IMR-90 (cell line): ENCODE data around the gene COPS7B. TPM values are rescaled to one million over a fixed set of nuclear protein-coding genes. Genes with fewer than 3 reads are reported as not detected.
A peak's percentile ranks its signal among the peaks of the same experiment; 100 is the strongest.

Source experiments
- ATAC-seq: fragments of 200-7000 bp; cut with Tn5 transposase; 2 replicates; pipeline ENCODE4 v1.9.1; 2020; ENCODE audit warnings: low read depth, mild to moderate bottlenecking, moderate library complexity
- BruUV-seq: library from RNA; stranded (reverse); fragments of 400-500 nt; replicated peaks from 2 replicates; lab custom pipeline; 2021; lab: Mats Ljungman, UMichigan
- CTCF ChIA-PET: fragments of 300-600 bp; formaldehyde crosslinking; extraction: SDS; loops from one replicate; lab custom pipeline; 2021; ENCODE audit warnings: antibody characterized with exemption; lab: Yijun Ruan, JAX
- POLR2A ChIA-PET: fragments of 300-600 bp; sonication (Branson Sonifier 250); formaldehyde crosslinking; loops from one replicate; lab custom pipeline; 2022; ENCODE audit warnings: antibody characterized with exemption; ENCODE audit not compliant: unreplicated experiment; lab: Charles Lee
- DNase-seq: peaks from one replicate; pipeline ENCODE4 v3.0.0; 2013
- H2AFZ ChIP-seq: replicated peaks from 2 replicates; pipeline ENCODE3; 2013; ENCODE audit warnings: low read length, mild to moderate bottlenecking; ENCODE audit not compliant: poor library complexity
- H2AK5ac ChIP-seq: 2 replicates; pipeline ENCODE4 v1.6.1; 2013; ENCODE audit warnings: low read depth, low read length, inconsistent platforms
- H2AK9ac ChIP-seq: replicated peaks from 2 replicates; pipeline ENCODE3; 2013; ENCODE audit warnings: mild to moderate bottlenecking, low read depth, low read length, moderate library complexity; ENCODE audit not compliant: poor library complexity
- H2BK120ac ChIP-seq: 2 replicates; pipeline ENCODE4 v1.6.1; 2013; ENCODE audit warnings: low read depth, low read length, inconsistent platforms
- H2BK15ac ChIP-seq: 3 replicates; pipeline ENCODE4 v1.6.1; 2013; ENCODE audit warnings: low read depth, low read length, inconsistent platforms
- H2BK20ac ChIP-seq: 2 replicates; pipeline ENCODE4 v1.6.1; 2013; ENCODE audit warnings: low read depth, mild to moderate bottlenecking, inconsistent platforms, low read length, moderate library complexity
- H2BK5ac ChIP-seq: 2 replicates; pipeline ENCODE4 v1.6.1; 2013; ENCODE audit warnings: mild to moderate bottlenecking, low read depth, low read length, inconsistent platforms; ENCODE audit not compliant: poor library complexity, severe bottlenecking
- H3K14ac ChIP-seq: replicated peaks from 2 replicates; pipeline ENCODE4 v1.6.1; 2013; ENCODE audit warnings: low read depth, low read length, inconsistent platforms
- H3K18ac ChIP-seq: 2 replicates; pipeline ENCODE4 v1.6.1; 2013; ENCODE audit warnings: low read depth, low read length, control low read depth
- H3K23ac ChIP-seq: 2 replicates; pipeline ENCODE4 v1.6.1; 2013; ENCODE audit warnings: low read depth, low read length, inconsistent platforms
- H3K27ac ChIP-seq: 2 replicates; pipeline ENCODE4 v1.5.1; 2013; ENCODE audit warnings: mild to moderate bottlenecking, control low read depth, low read length; ENCODE audit not compliant: insufficient read depth
- H3K27me3 ChIP-seq: 2 replicates; pipeline ENCODE4 v1.6.1; 2013; ENCODE audit warnings: low read length; ENCODE audit not compliant: control insufficient read depth, insufficient read depth
- H3K36me3 ChIP-seq: 2 replicates; pipeline ENCODE4 v1.6.1; 2013; ENCODE audit warnings: low read length, mixed read lengths; ENCODE audit not compliant: control insufficient read depth, insufficient read depth
- H3K4ac ChIP-seq: 2 replicates; pipeline ENCODE4 v1.6.1; 2013; ENCODE audit warnings: low read depth, low read length, inconsistent platforms
- H3K4me1 ChIP-seq: 2 replicates; pipeline ENCODE4 v1.6.1; 2013; ENCODE audit warnings: low read length, mixed read lengths; ENCODE audit not compliant: control insufficient read depth, insufficient read depth
- H3K4me2 ChIP-seq: 2 replicates; pipeline ENCODE4 v1.6.1; 2013; ENCODE audit warnings: low read depth, mild to moderate bottlenecking, control low read depth, low read length, moderate library complexity
- H3K4me3 ChIP-seq: 2 replicates; pipeline ENCODE4 v1.5.1; 2013; ENCODE audit warnings: low read depth, mild to moderate bottlenecking, control low read depth, low read length, moderate library complexity; ENCODE audit not compliant: insufficient read depth
- H3K56ac ChIP-seq: 2 replicates; pipeline ENCODE4 v1.6.1; 2013; ENCODE audit warnings: low read length, inconsistent platforms; ENCODE audit not compliant: insufficient read depth; ENCODE audit errors: extremely low read depth
- H3K79me1 ChIP-seq, 2 experiments: 2 replicates each; pipeline ENCODE4 v1.6.1; 2013; ENCODE audit warnings: low read length in 2 of 2, inconsistent platforms in 1 of 2, low read depth in 1 of 2
- H3K9ac ChIP-seq: 2 replicates; pipeline ENCODE4 v1.6.1; 2013; ENCODE audit warnings: low read depth, low read length, control low read depth
- H3K9me1 ChIP-seq: 2 replicates; pipeline ENCODE4 v1.6.1; 2013; ENCODE audit warnings: low read length, inconsistent platforms; ENCODE audit not compliant: insufficient read depth
- H3K9me3 ChIP-seq: 2 replicates; pipeline ENCODE4 v1.6.1; 2013; ENCODE audit warnings: low read length; ENCODE audit not compliant: control insufficient read depth, insufficient read depth
- H4K20me1 ChIP-seq: 2 replicates; pipeline ENCODE4 v1.6.1; 2013; ENCODE audit warnings: low read length, inconsistent platforms; ENCODE audit not compliant: insufficient read depth
- H4K5ac ChIP-seq: 2 replicates; pipeline ENCODE4 v1.6.1; 2013; ENCODE audit warnings: mild to moderate bottlenecking, low read depth, low read length, control low read depth
- H4K8ac ChIP-seq, 2 experiments: 2 replicates each; pipeline ENCODE4 v1.6.1; 2013; ENCODE audit warnings: low read depth in 2 of 2, low read length in 2 of 2, control low read depth in 1 of 2, inconsistent platforms in 1 of 2
- H4K91ac ChIP-seq: 2 replicates; pipeline ENCODE4 v1.6.1; 2013; ENCODE audit warnings: low read depth, low read length, inconsistent platforms; ENCODE audit not compliant: insufficient read depth
- CHD1 ChIP-seq: IDR thresholded peaks from 2 replicates; pipeline ENCODE4 v1.6.1; 2012; ENCODE audit warnings: low read depth, low read length, improper control_type of control experiment
- MAFK ChIP-seq: IDR thresholded peaks from 2 replicates; pipeline ENCODE4 v1.6.1; 2012; ENCODE audit warnings: low read depth, low read length, improper control_type of control experiment
- NFE2L2 ChIP-seq: fragments of 150-350 bp; IDR thresholded peaks from 2 replicates; pipeline ENCODE4 v1.6.1; 2016; ENCODE audit warnings: low read depth, mild to moderate bottlenecking, low read length
- RAD21 ChIP-seq: IDR thresholded peaks from 2 replicates; pipeline ENCODE4 v1.6.1; 2012; ENCODE audit warnings: low read length, improper control_type of control experiment
- WGBS, 2 experiments: methylation state at CpG; one replicate each; pipeline versions ENCODE4 v1.1.5 to v1.1.7; 2013; ENCODE audit warnings: missing lambda C conversion rate in 2 of 2; ENCODE audit not compliant: insufficient read length in 1 of 2; ENCODE audit errors: extremely low coverage in 2 of 2; 5-methylcytosine and 5-hydroxymethylcytosine counted together
- dilution Hi-C: fragments of 300-500 bp; cut with HindIII; formaldehyde crosslinking; loops from one replicate; pipeline ENCODE4 v1.14.3; 2018; ENCODE audit warnings: low sequenced_read_pairs; ENCODE audit not compliant: unreplicated experiment
- in situ Hi-C: fragments of 300-500 bp; cut with MboI; formaldehyde crosslinking; loops from 3 replicates; pipeline ENCODE4 v1.14.3; 2019; ENCODE audit warnings: low sequenced_read_pairs, inconsistent platforms, mixed read lengths
- intact Hi-C: fragments of 100-400 bp; cut with micrococcal nuclease; formaldehyde crosslinking; loops from 2 replicates; pipeline ENCODE4 v1.10.0; 2022
- polyA plus RNA-seq, 3 experiments: library from polyadenylated mRNA; depleted of rRNA; stranded (reverse); fragments of >200 nt; gene quantifications; 2 replicates each; pipeline ENCODE4 v1.2.3, GENCODE V29; 2012; ENCODE audit warnings: low replicate concordance in 1 of 3
- total RNA-seq: library from RNA; depleted of rRNA; stranded (reverse); fragments of >200 nt; gene quantifications from 2 replicates; pipeline ENCODE4 v1.2.3, GENCODE V29; 2012

The COPS7B gene
- total and polyA plus RNA-seq, 2 of the 4 experiments (the other 2 are of a cell fraction) = 23.1 to 54.1 TPM

GRCh38 chr2:231751042-231751815 is 35.0 kb upstream of the COPS7B start:
- H3K9me3 ChIP-seq = no peaks in the 10 kb centered on the region
- no peaks in the 10 kb centered on the region for H3K36me3 ChIP-seq
- intact Hi-C loops = no loop called here
- H3K9ac ChIP-seq = no peak overlapping the region
- no peaks in the 10 kb centered on the region for H3K4me1 ChIP-seq
- in situ Hi-C loops = no loop called here
- no peak overlapping the region for H2AFZ ChIP-seq
- ChIA-PET POLR2A (no interaction called here), CTCF (no interaction called here)
- H3K79me1 ChIP-seq = peaks cover 0 to 3% of the 10 kb centered on the region in 2 experiments; a peak in 1 of 4 replicates
- no peak overlapping the region for H2AK5ac ChIP-seq
- H4K91ac ChIP-seq = no peak overlapping the region
- H3K9me1 ChIP-seq = no peaks in the 10 kb centered on the region
- H3K4me2 ChIP-seq = no peak overlapping the region
- no peak for DNase-seq
- no peak overlapping the region for H2BK5ac ChIP-seq
- no peak overlapping the region for H3K14ac ChIP-seq
- no peak overlapping the region for H2BK20ac ChIP-seq
- H4K8ac ChIP-seq = no peak overlapping the region
- H4K20me1 ChIP-seq = no peaks in the 10 kb centered on the region
- H3K4ac ChIP-seq = no peak overlapping the region
- ATAC-seq = no peak
- H3K23ac ChIP-seq = no peak overlapping the region
- no peak overlapping the region for H3K56ac ChIP-seq
- no peak overlapping the region for H3K18ac ChIP-seq
- no peaks in the 10 kb centered on the region for H3K27me3 ChIP-seq
- no peak overlapping the region for H3K4me3 ChIP-seq
- no peak overlapping the region for H3K27ac ChIP-seq
- no TSS peak for BruUV-seq
- TF ChIP-seq RAD21 = no peak
- TF ChIP-seq NFE2L2 = no peak
- TF ChIP-seq MAFK = peak; percentile 64
- no peak for TF ChIP-seq CHD1
- H2BK15ac ChIP-seq = no peak overlapping the region
- H2BK120ac ChIP-seq = no peak overlapping the region
- H4K5ac ChIP-seq = no peak overlapping the region
- dilution Hi-C loops = no loop called here
- no peak overlapping the region for H2AK9ac ChIP-seq
- no CpG with 5 or more reads among the region's 4 CpGs for WGBS, 2 experiments
